Chondrocyte (in vitro differentiated cells): ENCODE measurements around the gene DCTD. TPM values are rescaled to one million over a fixed set of nuclear protein-coding genes. Genes with fewer than 3 reads are reported as not detected.

Experiments used
- DNase-seq: peaks from one replicate; pipeline ENCODE4 v3.0.0; 2021; ENCODE audit warnings: mixed read lengths, low spot score
- H3K27ac Mint-ChIP-seq: one replicate; pipeline ENCODE4 v1.8.0; 2021; ENCODE audit warnings: mild to moderate bottlenecking, moderate library complexity, mixed read lengths; ENCODE audit not compliant: unreplicated experiment
- H3K27me3 Mint-ChIP-seq: 2 replicates; pipeline ENCODE4 v1.8.0; 2021; ENCODE audit warnings: low read depth, mixed read lengths
- H3K36me3 Mint-ChIP-seq: 2 replicates; pipeline ENCODE4 v1.8.0; 2021; ENCODE audit warnings: low read depth, mixed read lengths
- H3K4me1 Mint-ChIP-seq: 2 replicates; pipeline ENCODE4 v1.8.0; 2021; ENCODE audit warnings: low read depth, mild to moderate bottlenecking, mixed read lengths
- H3K4me3 Mint-ChIP-seq: one replicate; pipeline ENCODE4 v1.8.0; 2021; ENCODE audit warnings: mild to moderate bottlenecking, moderate library complexity, mixed read lengths; ENCODE audit not compliant: unreplicated experiment
- H3K9me3 Mint-ChIP-seq: 2 replicates; pipeline ENCODE4 v1.8.0; 2021; ENCODE audit warnings: low read depth, mixed read lengths
- total RNA-seq: library from RNA; stranded (reverse); gene quantifications from 3 replicates; pipeline ENCODE4 v1.2.1, GENCODE V29; 2021
- TF ChIP-seq, protein P1 (sequence below): fragments of 200-600 bp; sonication (generic); IDR thresholded peaks from 2 replicates; pipeline ENCODE4 v1.5.0; 2021; ENCODE audit warnings: antibody characterized with exemption, mild to moderate bottlenecking, moderate library complexity

DCTD gene
- total RNA-seq, 1 donor from 2014 or later, result 130 TPM

GRCh38 chr4:182881914-182882313 is 35.3 kb downstream of the DCTD start:
- Mint-ChIP-seq H3K36me3 (peaks cover 31% of the 10 kb centered on the region), H3K27ac (no peak overlapping the region), H3K27me3 (no peaks in the 10 kb centered on the region), H3K4me3 (no peak overlapping the region), H3K4me1 (peaks cover 11% of the 10 kb centered on the region), H3K9me3 (peaks cover 14% of the 10 kb centered on the region)
- TF ChIP-seq, protein P1, sequence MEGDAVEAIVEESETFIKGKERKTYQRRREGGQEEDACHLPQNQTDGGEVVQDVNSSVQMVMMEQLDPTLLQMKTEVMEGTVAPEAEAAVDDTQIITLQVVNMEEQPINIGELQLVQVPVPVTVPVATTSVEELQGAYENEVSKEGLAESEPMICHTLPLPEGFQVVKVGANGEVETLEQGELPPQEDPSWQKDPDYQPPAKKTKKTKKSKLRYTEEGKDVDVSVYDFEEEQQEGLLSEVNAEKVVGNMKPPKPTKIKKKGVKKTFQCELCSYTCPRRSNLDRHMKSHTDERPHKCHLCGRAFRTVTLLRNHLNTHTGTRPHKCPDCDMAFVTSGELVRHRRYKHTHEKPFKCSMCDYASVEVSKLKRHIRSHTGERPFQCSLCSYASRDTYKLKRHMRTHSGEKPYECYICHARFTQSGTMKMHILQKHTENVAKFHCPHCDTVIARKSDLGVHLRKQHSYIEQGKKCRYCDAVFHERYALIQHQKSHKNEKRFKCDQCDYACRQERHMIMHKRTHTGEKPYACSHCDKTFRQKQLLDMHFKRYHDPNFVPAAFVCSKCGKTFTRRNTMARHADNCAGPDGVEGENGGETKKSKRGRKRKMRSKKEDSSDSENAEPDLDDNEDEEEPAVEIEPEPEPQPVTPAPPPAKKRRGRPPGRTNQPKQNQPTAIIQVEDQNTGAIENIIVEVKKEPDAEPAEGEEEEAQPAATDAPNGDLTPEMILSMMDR, result no peak
- DNase-seq, result no peak

GRCh38 chr4:182880387-182881356 is 36.5 kb downstream of the DCTD start:
- Mint-ChIP-seq H3K36me3 (peaks cover 21% of the 10 kb centered on the region), H3K4me1 (peaks cover 6% of the 10 kb centered on the region), H3K27me3 (no peaks in the 10 kb centered on the region), H3K9me3 (peaks cover 14% of the 10 kb centered on the region), H3K27ac (no peak overlapping the region), H3K4me3 (no peak overlapping the region)
- TF ChIP-seq, protein P1, result no peak
- no peak for DNase-seq

DNA sequence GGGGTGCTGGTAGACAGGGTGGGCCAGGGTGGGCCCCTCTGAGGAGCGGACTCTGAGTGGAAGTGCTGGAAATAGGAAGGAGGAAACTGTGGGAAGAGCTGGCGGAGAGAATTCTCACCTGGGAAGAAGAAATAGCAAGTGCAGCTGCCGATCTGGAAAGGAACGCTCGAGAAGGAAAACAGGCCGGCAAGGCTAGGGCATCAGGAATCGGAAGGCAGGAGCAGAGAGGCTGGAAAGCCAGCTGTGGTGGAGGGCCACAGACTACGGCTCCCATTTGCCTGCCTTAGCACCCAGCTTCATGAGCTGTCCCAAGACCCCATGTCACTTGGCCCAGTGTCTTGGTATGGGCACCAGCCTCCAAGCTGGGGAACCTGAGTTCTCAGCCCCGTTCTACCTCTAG is 37.3 kb downstream of the DCTD start:
- TF ChIP-seq, protein P1, result no peak
- peaks cover 9% of the 10 kb centered on the region for H3K9me3 Mint-ChIP-seq
- no peak overlapping the region for H3K27ac Mint-ChIP-seq
- no peaks in the 10 kb centered on the region for H3K27me3 Mint-ChIP-seq
- H3K4me1 Mint-ChIP-seq, result peaks cover 6% of the 10 kb centered on the region
- H3K36me3 Mint-ChIP-seq, result peaks cover 14% of the 10 kb centered on the region
- no peak for DNase-seq
- H3K4me3 Mint-ChIP-seq, result no peak overlapping the region

GRCh38 chr4:182878633-182879495 is 38.3 kb downstream of the DCTD start:
- H3K4me1 Mint-ChIP-seq, result peaks cover 6% of the 10 kb centered on the region
- H3K4me3 Mint-ChIP-seq, result no peak overlapping the region
- TF ChIP-seq, protein P1, result no peak
- DNase-seq, result no peak
- peaks cover 6% of the 10 kb centered on the region for H3K9me3 Mint-ChIP-seq
- H3K27me3 Mint-ChIP-seq, result no peaks in the 10 kb centered on the region
- no peak overlapping the region for H3K27ac Mint-ChIP-seq
- H3K36me3 Mint-ChIP-seq, result peaks cover 11% of the 10 kb centered on the region

DNA sequence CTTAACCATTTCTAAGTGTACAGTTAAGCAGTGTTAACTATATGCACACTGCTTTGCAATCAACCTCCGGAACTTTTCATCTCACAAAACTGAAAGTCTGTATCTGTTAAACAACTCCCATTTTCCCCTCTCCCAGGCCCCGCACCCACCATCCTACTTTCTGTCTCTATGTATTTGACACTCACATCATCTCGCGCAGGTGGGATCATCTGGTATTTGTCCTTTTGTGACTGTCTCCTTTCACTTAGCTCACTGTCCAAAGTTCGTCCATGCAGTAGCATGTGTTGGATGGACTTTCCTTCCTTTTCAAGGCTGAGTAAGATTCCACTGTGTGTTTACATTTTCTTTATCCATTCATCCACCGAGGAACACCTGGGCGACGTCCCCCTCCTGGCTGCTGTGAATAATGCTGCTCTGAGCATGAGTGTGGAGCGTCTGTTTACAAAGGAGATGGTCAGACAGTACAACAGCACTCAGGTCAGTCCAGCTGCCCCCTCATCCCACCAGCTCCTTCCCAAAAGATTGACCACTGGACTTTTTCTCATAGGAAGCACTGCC is 39.8 kb downstream of the DCTD start:
- Mint-ChIP-seq H3K9me3 (no peaks in the 10 kb centered on the region), H3K4me3 (no peak overlapping the region), H3K27ac (no peak overlapping the region), H3K36me3 (peaks cover 3% of the 10 kb centered on the region), H3K4me1 (peaks cover 6% of the 10 kb centered on the region), H3K27me3 (no peaks in the 10 kb centered on the region)
- TF ChIP-seq, protein P1, result no peak
- no peak for DNase-seq
